ENCODE data around the gene LCLAT1. TPM values are rescaled to one million over a fixed set of nuclear protein-coding genes. Genes with fewer than 3 reads are reported as not detected.

LCLAT1 gene
- total and polyA plus RNA-seq, 2 donors (not counting 1 experiment from before 2014, with no cell fraction given): 5.1 to 21.9 TPM

- Mint-ChIP-seq H3K27me3 (peaks cover 5% of the 10 kb centered on the region), H3K9me3 (ENCODE audit: insufficient read depth) (peaks cover 6% of the 10 kb centered on the region), H3K4me3 (no peak overlapping the region), H3K4me1 (no peaks in the 10 kb centered on the region), H3K27ac (no peak overlapping the region)
- ChIA-PET CTCF (no interaction called here), POLR2A (no interaction called here)
- H3K4me2 ChIP-seq (replicated peaks; ENCODE audit: low read depth, low read length, poor library complexity, severe bottlenecking): no peak overlapping the region
- H3K79me2 ChIP-seq (ENCODE audit: control insufficient read depth, insufficient read depth, low read length): no peaks in the 10 kb centered on the region
- H4K20me1 ChIP-seq (ENCODE audit: control insufficient read depth, insufficient read depth, low read length, poor library complexity, severe bottlenecking): no peaks in the 10 kb centered on the region
- 93% methylated on average over 3 of the region's 3 CpGs for WGBS (ENCODE audit: insufficient coverage)
- H3K9me3 ChIP-seq (ENCODE audit: control extremely low read depth in 1 of 3, control insufficient read depth in 2 of 3, insufficient read depth in 1 of 3, low read length in 2 of 3): peaks cover 0 to 19% (median 19%) of the 10 kb centered on the region in 3 donors
- intact Hi-C loops (cut with micrococcal nuclease): no loop called here
- no peak overlapping the region for H3K4me3 ChIP-seq (ENCODE audit: control extremely low read depth in 1 of 5, extremely low read depth in 1 of 5, insufficient read depth in 1 of 5, low read depth in 2 of 5, low read length in 4 of 5)
- no peak overlapping the region for H3K9ac ChIP-seq (ENCODE audit: low read length)
- H3K4me1 ChIP-seq (ENCODE audit: control insufficient read depth in 2 of 2, insufficient read depth in 2 of 2, low read length in 2 of 2): no peaks in the 10 kb centered on the region
- peaks cover 0 to 14% (median 0%) of the 10 kb centered on the region in 4 experiments for H3K27me3 ChIP-seq (replicated peaks in 1 of 4; ENCODE audit: control extremely low read depth in 1 of 4, control insufficient read depth in 3 of 4, insufficient read depth in 4 of 4, low read length in 3 of 4)
- TF ChIP-seq CTCF (IDR thresholded peaks at IDR 0.05) (no peak), EZH2 (IDR thresholded peaks at IDR 0.05; ENCODE audit: borderline replicate concordance, insufficient read depth, low read depth, low read length, poor library complexity, severe bottlenecking) (no peak)
- no peaks in the 10 kb centered on the region for H3K36me3 ChIP-seq (replicated peaks in 1 of 2; ENCODE audit: control extremely low read depth in 1 of 2, control insufficient read depth in 1 of 2, extremely low read depth in 1 of 2, insufficient read depth in 2 of 2, low read length in 1 of 2)
- no peak overlapping the region for H3K27ac ChIP-seq (ENCODE audit: low read length in 2 of 2)
- no peak for DNase-seq
- no peak for ATAC-seq (ENCODE audit: low read depth)
- H2AFZ ChIP-seq (ENCODE audit: insufficient read depth, low read depth, low read length, poor library complexity, severe bottlenecking): no peak overlapping the region
Observed at GRCh38 chr2:30663806-30664205, 216.8 kb downstream of the LCLAT1 start.

- Mint-ChIP-seq H3K27me3 (peaks cover under 1% of the 10 kb centered on the region), H3K4me1 (no peaks in the 10 kb centered on the region), H3K9me3 (ENCODE audit: insufficient read depth) (peaks cover 7% of the 10 kb centered on the region), H3K4me3 (no peak overlapping the region), H3K27ac (no peak overlapping the region)
- TF ChIP-seq EZH2 (IDR thresholded peaks at IDR 0.05; ENCODE audit: borderline replicate concordance, insufficient read depth, low read depth, low read length, poor library complexity, severe bottlenecking) (no peak), CTCF (IDR thresholded peaks at IDR 0.05) (no peak)
- intact Hi-C loops (cut with micrococcal nuclease): no loop called here
- no peak overlapping the region for H3K4me3 ChIP-seq (ENCODE audit: control extremely low read depth in 1 of 5, extremely low read depth in 1 of 5, insufficient read depth in 1 of 5, low read depth in 2 of 5, low read length in 4 of 5)
- no peak overlapping the region for H3K27ac ChIP-seq (ENCODE audit: low read length in 2 of 2)
- no peaks in the 10 kb centered on the region for H4K20me1 ChIP-seq (ENCODE audit: control insufficient read depth, insufficient read depth, low read length, poor library complexity, severe bottlenecking)
- ChIA-PET CTCF (no interaction called here), POLR2A (no interaction called here)
- H3K4me2 ChIP-seq (replicated peaks; ENCODE audit: low read depth, low read length, poor library complexity, severe bottlenecking): no peak overlapping the region
- no peak for ATAC-seq (ENCODE audit: low read depth)
- no peak for DNase-seq
- H3K79me2 ChIP-seq (ENCODE audit: control insufficient read depth, insufficient read depth, low read length): no peaks in the 10 kb centered on the region
- 97% methylated on average over 6 of the region's 8 CpGs for WGBS (ENCODE audit: insufficient coverage)
- peaks cover 0 to 28% (median 24%) of the 10 kb centered on the region in 3 donors for H3K9me3 ChIP-seq (ENCODE audit: control extremely low read depth in 1 of 3, control insufficient read depth in 2 of 3, insufficient read depth in 1 of 3, low read length in 2 of 3)
- no peak overlapping the region for H2AFZ ChIP-seq (ENCODE audit: insufficient read depth, low read depth, low read length, poor library complexity, severe bottlenecking)
- no peaks in the 10 kb centered on the region for H3K36me3 ChIP-seq (replicated peaks in 1 of 2; ENCODE audit: control extremely low read depth in 1 of 2, control insufficient read depth in 1 of 2, extremely low read depth in 1 of 2, insufficient read depth in 2 of 2, low read length in 1 of 2)
- H3K27me3 ChIP-seq (replicated peaks in 1 of 4; ENCODE audit: control extremely low read depth in 1 of 4, control insufficient read depth in 3 of 4, insufficient read depth in 4 of 4, low read length in 3 of 4): peaks cover 0 to 11% (median 0%) of the 10 kb centered on the region in 4 experiments
- H3K9ac ChIP-seq (ENCODE audit: low read length): no peak overlapping the region
- no peaks in the 10 kb centered on the region for H3K4me1 ChIP-seq (ENCODE audit: control insufficient read depth in 2 of 2, insufficient read depth in 2 of 2, low read length in 2 of 2)
Observed at GRCh38 chr2:30664761-30665358, 217.8 kb downstream of the LCLAT1 start.

Data from B cell (primary cell).